DND-41 (cell line): Measurements from ENCODE around the gene USF3.

Source experiments
- EZH2 ChIP-seq: IDR thresholded peaks from 3 replicates; pipeline ENCODE4 v1.6.1; 2012; ENCODE audit warnings: borderline replicate concordance, low read depth, mild to moderate bottlenecking, moderate library complexity, low read length, inconsistent platforms; ENCODE audit not compliant: severe bottlenecking
- TF ChIP-seq, protein P1 (sequence below): IDR thresholded peaks from 2 replicates; pipeline ENCODE4 v1.5.1; 2012; ENCODE audit warnings: borderline replicate concordance, low read length, moderate library complexity, mild to moderate bottlenecking; ENCODE audit not compliant: poor library complexity, severe bottlenecking; ENCODE audit errors: extremely low read depth

DNA sequence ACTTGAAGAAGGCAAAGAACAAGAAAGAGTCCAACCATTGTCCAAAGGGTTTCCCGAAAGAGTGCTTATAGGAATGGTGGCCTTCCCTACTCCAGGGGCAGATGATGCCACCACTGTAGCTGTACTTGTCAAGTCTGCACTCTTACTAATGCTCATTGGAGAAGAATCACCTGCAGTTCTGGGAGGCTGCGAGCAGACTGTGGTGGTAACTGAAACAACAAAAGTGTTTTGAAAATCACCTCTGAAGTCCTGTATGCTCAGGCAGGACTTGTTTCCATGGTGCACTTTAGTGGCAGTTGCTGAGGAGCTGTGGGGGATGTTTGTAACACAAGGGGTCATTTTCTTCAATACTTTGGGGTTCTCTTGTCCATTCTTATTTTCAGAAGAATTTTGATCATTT lies 36.0 kb downstream of the USF3 start:
- no peak for TF ChIP-seq EZH2
- TF ChIP-seq, protein P1, sequence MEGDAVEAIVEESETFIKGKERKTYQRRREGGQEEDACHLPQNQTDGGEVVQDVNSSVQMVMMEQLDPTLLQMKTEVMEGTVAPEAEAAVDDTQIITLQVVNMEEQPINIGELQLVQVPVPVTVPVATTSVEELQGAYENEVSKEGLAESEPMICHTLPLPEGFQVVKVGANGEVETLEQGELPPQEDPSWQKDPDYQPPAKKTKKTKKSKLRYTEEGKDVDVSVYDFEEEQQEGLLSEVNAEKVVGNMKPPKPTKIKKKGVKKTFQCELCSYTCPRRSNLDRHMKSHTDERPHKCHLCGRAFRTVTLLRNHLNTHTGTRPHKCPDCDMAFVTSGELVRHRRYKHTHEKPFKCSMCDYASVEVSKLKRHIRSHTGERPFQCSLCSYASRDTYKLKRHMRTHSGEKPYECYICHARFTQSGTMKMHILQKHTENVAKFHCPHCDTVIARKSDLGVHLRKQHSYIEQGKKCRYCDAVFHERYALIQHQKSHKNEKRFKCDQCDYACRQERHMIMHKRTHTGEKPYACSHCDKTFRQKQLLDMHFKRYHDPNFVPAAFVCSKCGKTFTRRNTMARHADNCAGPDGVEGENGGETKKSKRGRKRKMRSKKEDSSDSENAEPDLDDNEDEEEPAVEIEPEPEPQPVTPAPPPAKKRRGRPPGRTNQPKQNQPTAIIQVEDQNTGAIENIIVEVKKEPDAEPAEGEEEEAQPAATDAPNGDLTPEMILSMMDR = no peak
